Raji (cell line): Measurements from ENCODE around the gene TBCC.

Experiments used
- POLR2A ChIP-seq: IDR thresholded peaks from 2 replicates; pipeline ENCODE4 v1.6.1; 2011; ENCODE audit warnings: low read depth, low read length, control low read depth; ENCODE audit not compliant: insufficient read depth

Gene TBCC

DNA sequence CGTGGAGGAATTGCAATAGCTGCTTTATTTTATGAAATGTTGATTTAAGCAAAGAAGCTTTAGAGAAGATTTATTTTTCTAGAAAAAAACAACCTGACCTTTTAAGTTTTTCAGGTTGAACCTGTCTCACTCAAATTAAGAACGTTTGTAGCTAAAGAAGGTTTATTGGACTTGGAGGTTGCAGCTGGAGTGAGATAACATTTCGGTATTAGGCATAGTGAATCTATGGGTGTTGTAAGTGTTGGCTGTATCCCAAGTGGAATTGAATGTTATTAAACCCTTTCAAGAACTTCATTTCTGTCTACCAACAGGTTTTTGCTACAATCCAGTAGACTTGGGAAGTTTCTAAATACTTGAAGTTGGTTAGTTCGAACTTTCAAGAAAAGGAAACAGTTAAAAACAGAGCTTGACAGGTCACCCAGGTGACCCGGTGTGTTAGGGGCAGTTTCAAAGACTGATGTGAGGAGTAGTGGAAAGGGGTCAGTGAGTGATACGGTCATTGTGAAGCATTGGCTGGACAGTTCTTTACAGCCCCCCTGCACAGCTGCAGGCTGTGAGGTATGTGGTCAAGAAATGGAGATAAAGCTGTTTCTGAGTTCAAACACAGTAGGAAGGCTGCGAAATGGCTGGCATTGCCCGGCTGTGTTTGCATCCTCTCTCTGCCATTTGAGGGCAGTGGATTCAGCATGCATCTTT lies 2.4 kb upstream of the TBCC start:
- TF ChIP-seq POLR2A = no peak

DNA sequence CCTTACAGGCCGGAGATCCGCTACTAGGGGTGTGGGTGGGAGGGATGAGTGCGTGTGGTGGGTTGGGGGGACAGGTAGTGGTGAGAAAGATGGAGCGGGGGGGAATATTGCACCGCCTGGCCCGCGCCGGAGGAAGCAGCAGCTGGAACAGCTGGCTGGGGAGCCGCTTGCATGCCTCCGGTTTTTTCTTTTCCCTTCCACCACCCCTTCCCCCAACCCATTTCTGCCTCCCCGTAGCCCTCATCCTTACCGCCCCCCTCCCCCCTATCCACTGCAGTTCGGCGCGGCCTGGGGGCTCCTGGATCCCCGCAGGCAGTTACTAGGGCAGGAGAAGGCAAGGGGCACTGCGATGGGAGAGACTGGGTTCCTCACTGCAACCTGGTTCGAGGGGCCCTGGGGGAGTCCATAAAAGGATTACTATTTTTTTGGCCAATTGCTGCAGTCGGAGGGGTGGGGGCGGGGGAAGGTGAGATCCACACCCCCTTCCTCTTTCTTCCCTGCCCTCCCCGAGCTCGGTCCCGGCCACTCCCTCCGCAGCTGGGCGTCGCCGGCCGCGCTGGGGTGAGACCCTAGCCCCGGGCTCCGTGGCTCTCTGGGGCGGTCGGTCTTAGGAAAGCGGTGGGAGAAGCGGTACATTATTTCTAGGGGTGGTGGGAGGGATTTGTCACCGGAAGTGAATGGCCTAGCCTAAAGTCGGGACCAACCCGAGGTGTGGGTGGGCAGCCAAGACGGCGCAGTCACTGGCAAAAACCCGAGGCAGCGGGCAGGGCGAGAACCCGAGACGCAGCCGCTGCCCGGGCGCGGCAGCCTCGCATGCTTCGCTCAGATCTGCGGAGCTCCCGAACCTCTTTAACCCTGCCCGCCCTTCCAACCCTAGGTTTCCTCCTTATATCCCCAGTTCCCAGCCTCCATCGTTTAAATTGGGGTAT lies 824 bp upstream of the TBCC start:
- peak; percentile 93 for TF ChIP-seq POLR2A

DNA sequence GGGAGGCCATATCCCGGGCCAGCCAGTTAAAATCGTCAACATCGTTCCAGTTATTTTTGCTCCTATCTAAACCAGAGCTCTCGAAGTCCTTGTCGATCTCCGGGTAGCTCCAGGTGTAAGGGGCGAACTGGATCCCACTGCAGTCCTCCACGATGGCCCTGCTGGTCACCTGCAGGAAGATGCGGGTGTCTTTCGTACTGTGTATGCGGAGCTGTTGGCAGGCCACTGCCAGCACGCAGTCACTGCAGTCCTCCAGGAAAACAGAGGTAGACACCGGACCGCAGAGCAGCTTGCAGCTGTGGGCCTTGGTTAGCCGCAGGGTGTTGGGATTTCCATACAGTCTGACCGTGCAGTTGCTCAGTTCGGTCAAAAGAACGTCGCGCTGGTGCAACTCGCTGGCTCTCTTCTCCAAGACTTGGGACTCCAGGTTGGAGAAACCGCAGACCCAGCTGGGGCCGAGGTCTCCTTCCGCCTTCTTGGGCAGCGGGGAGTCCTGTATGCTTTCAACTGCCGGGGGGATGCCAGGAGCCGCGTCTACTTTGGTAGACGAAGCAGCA lies 742 bp downstream of the TBCC start:
- TF ChIP-seq POLR2A = no peak

DNA sequence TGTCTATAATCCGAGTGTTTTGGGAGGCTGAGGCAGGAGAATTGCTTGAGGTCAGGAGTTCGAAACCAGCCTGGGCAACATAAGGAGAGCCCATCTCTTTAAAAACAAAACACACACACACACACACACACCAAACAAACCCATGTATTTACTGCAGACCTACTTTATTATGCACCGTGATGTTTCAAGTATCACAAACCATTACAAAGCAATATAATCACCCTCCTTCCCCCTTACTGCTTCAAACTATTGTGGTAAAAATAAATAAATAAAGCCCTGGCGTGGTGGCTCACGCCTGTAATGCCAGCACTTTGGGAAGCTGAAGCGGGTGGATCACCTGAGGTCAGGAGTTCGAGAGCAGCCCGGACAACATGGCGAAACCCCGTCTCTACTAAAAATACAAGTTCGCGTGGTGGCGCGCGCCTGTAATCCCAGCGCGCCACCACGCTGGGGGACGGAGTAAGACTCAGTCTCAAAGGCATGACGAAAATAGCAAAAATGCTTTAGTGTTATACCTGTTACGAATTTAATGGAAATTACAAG lies 1.5 kb downstream of the TBCC start:
- TF ChIP-seq POLR2A = no peak

DNA sequence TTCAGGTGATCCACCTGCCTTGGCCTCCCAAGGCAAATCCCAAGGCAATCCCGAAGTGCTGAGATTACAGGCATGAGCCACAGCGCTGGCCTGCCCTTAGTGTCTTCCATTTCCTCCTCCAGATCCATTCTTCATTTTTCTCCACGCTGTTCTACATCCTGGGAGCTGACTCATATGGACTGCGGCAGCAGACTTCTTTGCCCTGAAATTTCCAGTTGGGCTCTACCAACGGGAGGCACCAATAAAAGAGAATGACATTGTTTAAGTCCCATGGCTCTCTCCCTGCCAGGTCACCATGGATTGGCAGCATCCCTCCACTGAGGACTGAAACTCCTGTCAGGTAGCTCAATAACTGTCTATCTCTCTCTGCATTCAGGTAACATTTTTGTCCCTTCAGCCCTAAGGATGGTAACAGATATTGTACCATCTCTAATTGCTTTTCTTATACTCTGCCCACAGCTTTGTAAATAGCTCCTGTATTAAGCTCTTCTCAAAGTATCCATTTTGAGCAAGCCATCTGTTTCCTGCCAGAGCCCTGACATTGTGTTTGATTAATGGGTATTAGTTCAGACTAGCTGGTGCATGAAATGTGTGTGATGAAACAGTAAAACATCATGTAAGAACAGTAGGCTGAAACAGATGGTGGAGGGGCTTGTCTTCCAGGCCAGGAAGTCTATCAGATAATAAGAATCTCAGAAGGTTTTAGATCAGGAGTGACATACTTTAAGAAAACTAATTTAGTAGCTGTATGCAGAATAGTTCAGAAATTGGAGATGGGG lies 3.6 kb downstream of the TBCC start:
- TF ChIP-seq POLR2A = no peak

DNA sequence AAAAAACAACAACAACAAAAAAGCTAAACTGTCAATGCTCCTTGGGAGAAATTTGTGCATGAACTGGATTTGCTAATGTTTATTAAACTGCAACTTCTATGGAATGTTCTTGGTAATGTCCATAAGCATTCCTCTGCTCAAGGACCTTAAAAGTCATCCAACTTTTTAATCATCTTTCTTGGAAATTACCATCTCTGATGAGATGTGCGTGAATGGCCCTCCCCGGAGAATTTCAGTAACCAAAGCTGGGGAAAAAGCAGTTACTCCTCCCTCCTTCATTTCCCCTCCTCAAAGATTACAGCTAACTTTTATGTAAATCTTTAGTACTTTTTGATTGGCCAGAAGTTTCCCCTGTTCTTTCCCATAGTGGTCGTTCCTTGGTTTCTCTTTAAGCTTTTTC lies 5.2 kb downstream of the TBCC start:
- no peak for TF ChIP-seq POLR2A

DNA sequence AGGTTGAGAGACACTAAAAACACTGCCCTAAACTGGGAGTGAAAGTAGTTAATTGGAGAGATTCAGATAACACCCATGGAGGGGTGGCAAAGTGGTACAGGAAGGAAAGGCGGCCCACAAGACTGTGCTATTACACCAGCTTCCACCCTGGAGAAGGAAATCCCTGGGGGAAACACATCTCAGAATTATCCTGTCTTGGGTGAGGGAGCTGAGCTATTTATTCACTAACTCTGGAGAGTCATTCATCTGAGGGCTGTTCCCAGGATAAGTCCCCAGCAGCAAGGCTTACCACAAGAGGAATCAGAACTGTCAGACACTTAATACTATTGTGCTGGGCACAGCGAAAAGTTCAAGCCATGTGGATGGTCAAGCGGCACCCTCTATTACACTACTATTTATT lies 9.9 kb downstream of the TBCC start:
- no peak for TF ChIP-seq POLR2A

DNA sequence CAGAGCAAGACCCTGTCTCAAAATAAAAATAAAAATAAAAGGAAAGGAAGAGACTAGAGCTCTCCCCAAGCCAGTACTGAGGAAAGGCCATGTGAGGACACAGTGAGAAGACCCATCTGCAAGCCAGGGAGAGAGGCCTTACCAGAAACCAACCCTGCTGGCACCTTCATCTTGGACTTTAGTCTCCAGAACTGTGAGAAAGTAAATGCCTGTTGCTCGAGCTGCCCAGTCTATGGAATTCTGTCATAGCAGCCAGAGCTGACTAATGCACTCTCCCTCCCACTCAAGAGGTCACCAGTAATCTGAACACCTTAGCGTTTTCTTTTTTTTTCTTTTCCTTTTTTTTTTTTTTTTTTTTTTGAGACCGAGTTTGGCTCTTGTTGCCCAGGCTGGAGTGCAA lies 16.2 kb downstream of the TBCC start:
- no peak for TF ChIP-seq POLR2A

DNA sequence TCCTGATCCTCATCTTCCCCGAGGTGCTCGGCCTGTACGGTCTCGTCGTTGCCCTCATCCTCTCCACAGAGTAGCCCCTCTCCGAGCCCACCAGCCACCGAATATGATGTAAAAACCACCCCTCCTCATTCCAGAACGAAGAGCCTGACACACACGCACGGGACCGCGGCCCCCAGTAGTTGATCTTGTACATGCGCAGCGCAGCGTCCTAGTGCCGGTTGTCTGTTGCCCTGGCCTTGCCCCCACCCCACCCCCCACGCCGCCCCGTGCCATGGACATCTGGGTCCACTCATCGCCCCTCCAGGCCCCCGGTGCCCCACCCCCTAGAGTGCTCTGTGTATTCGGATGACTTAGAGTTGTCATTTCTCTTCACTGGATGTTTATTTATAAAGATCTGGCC lies 18.3 kb downstream of the TBCC start:
- TF ChIP-seq POLR2A = no peak

DNA sequence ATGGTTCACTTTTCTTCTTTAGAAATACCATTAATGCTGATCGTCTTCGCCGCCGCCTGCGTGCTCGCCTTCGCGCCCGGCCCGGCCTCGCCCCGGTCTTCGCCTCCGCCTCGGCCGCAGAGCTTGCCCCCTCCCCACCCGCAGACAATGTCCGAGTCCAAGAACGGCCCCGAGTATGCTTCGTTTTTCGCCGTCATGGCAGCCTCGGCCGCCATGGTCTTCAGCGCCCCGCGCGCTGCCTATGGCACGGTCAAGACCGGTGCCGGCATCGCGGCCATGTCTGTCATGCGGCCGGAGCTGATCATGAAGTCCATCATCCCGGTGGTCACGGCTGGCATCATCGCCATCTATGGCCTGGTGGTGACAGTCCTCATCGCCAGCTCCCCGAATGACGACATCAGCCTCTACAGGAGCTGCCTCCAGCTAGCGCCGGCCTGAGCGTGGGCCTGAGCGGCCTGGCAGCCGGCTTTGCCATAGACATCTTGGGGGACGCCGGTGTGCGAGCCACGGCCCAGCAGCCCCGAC lies 18.8 kb downstream of the TBCC start:
- TF ChIP-seq POLR2A = no peak

DNA sequence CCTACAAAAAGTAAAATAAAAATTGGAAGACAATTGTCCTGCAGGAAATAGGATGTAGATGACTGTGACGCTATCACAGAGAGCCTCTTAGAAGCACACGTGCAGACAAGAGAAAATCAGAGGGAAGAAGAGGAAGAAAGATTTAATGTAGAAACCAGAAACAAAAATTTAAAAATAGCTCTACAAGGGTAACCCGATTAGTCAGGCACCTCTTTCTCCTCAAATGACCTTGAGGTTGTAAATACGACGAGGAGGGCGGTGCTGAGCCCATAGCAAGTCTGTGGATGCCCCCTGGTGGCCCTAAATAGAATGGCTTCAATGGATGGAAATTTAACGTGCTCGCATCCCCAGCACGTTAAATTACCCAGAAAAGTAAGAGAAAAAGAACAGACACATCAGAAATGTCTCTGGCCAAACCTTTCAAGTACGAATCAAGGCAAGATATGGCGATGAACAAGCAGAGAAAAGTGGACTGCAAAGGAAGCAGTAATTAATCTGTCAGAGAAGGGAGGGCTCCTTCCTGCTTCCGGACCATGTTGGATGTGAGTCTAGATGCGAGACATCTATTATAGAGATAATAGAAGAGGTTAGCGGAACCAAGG lies 19.3 kb downstream of the TBCC start:
- TF ChIP-seq POLR2A = no peak

DNA sequence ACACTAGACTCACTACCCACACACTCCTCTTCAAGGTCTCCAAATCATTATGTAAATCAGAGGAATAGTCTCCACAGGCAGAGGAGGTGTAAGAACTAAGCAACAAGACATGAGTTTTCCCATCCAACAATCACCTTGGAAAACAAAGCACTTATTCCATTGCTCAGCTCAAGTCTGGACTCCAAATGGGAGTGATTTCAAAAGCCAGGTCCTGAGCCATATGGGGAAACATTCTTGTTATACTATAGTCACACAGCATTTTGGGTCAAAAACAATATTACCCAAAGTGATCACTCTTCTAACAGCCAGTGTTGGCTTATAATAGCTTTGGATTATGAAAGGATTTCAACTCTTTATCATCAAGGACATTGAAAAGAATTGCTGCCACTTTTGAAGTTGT lies 19.9 kb downstream of the TBCC start:
- no peak for TF ChIP-seq POLR2A

DNA sequence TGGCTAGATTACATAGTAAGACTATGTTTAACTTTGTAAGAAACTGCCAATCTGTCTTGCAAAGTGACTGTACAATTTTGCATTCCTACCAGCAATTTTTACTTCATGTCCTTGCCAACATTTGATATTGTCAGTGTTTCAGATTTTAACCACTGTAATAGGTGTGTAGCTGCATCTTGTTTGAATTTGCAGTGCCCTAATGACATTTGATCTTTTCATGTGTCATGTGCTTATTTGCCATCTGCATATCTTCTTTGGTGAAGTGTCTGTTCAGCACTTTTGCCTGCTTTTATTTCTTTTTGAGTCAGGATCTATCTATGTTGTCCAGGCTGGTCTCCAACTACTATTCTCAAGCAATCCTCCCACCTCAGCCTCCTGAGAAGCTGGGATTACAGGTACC lies 21.1 kb downstream of the TBCC start:
- TF ChIP-seq POLR2A = no peak

DNA sequence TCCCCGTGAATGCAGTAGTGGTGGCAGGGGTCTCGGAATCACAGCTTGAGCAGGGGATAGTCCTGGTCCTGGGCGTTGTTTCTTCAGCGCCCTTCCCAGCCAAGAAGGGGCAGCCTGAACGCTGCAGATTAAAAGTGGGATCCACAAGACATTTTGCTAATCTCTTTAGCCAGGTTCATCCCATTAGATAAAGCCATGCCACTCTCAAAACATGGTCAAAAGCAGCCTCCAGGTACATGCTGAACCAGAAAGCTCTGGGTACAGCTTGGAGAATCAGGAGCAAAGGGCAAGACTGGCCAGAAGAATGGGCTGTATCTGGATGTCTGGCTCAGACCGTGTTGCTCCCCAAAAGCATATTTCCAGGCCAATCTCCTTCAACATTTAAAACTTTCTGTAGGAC lies 23.4 kb downstream of the TBCC start, which contains the start of gene PRPH2:
PRPH2 (minus strand) TSS at position 101 of the 400 bp plus-strand sequence. CDS start 263 bp downstream, outside the sequence.
- TF ChIP-seq POLR2A = no peak
